ENCODE data around the gene ERI3. TPM values are rescaled to one million over a fixed set of nuclear protein-coding genes. Genes with fewer than 3 reads are reported as not detected.
A peak's percentile ranks its signal among the peaks of the same experiment; 100 is the strongest.

ERI3 gene
- total RNA-seq, 1 donor from 2014 or later = 29.6 TPM

- DNase-seq (ENCODE audit: low spot score) = no peak
Measured at GRCh38 chr1:44283524-44284173, 71.4 kb downstream of the ERI3 start.

DNA sequence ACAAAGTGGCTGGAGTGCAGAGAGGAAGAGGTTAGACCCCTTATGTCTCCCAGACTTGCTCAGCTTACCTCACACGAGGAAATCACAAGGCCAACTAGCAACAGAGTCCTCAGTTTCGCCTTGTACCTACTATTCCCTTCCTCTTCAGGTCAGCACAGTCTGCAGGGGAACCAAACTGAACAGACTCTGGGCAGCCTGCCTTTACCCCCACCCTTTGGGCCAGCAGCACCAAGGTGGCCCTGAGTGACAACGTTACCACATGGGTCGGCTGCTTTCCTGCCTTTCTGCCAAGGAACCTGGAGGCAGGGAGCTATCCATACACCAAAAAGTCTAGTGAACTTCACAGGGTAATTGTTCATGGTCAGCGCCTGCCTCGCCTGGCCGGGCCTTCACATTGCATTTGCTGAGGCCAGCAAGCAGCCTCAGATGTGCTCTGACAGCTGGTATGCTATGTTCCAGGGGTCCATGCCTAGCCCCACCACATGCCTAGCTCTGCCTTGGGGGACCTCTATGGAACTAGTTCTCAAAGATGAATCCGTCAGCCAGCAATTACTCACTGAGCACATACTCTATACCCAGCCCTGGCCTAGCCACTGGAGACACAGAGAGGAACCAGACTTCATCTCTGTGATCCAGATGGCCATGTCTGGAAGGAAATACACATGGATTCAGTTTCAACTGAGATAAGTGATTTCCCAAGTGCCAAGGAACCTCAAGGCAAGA is 72.2 kb downstream of the ERI3 start:
- DNase-seq (ENCODE audit: low spot score) = no peak

GRCh38 chr1:44281962-44282703 is 72.9 kb downstream of the ERI3 start:
- no peak for DNase-seq (ENCODE audit: low spot score)

DNA sequence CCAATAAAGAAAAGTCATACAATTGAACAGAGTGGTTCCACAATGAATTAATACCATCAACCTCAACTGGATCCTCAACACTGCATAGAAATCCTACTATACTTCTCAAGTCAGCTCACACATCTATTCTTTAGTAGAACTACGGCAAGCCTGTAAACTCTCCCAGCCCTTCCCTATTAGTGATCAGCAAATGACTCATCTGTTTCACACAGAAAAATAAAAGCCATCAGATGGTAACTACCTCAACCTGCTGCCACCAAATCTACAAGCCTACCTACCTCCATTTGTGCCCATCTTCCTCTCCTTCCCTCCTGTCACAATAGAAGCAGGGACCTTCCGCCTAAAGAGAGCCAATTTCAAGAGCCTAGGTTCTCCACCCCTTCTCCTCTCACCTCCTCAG is 78.2 kb downstream of the ERI3 start:
- DNase-seq (ENCODE audit: low spot score) = no peak

DNA sequence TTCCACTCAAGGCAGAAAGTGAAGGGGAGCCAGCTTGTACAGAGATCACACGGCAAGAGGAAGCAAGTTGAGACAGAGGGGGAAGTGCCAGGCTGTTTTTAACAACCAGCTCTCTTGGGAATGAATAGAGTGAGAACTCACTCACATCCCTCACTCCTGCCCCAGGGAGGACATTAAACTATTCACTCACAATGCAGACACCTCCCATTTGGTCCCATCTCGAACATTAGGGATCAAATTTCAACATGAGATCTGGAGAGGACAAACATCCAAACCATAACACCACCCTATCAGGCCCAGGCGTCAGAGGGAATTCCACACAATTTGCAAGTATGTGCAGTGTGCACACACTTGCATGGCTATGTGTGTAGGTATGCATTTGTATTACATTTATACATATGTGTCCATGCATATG is 79.1 kb downstream of the ERI3 start:
- DNase-seq (ENCODE audit: low spot score) = no peak

- no peak for DNase-seq (ENCODE audit: low spot score)
Measured at GRCh38 chr1:44275296-44275962, 79.6 kb downstream of the ERI3 start.

DNA sequence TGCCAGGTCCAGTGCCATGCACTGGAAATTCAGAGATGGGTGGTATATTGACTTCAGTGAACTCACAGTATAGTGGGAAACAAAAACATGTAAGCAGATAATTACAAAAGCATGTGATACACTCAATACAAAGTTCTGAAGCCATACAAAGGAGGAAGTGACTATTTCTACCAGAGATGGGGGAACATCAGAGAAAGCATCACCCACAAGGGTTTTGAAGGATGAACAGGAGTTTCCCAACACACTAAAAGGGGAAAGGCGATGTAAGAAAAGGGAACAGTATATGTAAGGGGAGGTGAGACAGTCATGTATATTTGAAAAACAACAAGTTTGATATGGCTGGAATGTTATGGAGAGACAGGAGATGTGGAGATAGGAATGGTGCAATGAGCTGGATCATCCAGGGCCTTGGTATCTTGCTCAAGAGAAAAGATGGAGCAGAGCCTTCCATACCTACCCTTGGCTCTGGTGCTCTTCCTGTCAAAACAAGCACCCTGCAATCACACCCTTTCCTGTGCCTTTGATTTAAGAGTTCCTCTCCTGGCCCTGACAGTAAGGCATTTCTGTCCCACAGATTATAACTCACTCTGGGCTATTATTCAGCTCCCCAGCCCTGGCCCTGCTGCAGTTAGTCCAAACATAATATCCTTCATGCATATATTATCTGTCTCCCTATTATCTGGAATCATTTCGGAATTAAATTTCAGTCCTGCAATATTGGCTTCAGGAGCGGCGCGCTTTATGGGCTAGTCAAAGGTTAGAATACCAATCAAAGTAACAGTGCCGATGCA is 81.3 kb downstream of the ERI3 start:
- no peak for DNase-seq (ENCODE audit: low spot score)

- DNase-seq (ENCODE audit: low spot score) = no peak
Measured at GRCh38 chr1:44272992-44273391, 82.1 kb downstream of the ERI3 start.

DNA sequence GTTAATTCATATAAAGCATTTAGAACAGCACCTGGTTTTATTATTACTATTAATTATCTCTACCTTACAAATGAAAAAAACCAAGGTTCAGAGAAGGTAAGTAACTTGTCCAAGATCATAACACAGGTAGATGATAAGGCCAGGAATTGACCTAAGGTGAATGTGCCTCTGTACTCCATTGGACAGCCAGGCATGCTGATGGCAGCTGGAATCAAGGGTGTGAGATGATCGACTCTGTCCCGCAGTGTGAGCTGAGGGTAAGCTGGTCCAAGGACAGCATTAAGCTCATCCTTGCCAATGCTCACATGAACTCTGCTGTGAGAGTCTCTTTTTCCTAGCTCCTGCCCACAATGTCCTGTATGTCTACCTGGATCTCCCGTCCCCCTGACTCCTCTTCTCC is 83.4 kb downstream of the ERI3 start:
- DNase-seq (ENCODE audit: low spot score) = no peak

DNA sequence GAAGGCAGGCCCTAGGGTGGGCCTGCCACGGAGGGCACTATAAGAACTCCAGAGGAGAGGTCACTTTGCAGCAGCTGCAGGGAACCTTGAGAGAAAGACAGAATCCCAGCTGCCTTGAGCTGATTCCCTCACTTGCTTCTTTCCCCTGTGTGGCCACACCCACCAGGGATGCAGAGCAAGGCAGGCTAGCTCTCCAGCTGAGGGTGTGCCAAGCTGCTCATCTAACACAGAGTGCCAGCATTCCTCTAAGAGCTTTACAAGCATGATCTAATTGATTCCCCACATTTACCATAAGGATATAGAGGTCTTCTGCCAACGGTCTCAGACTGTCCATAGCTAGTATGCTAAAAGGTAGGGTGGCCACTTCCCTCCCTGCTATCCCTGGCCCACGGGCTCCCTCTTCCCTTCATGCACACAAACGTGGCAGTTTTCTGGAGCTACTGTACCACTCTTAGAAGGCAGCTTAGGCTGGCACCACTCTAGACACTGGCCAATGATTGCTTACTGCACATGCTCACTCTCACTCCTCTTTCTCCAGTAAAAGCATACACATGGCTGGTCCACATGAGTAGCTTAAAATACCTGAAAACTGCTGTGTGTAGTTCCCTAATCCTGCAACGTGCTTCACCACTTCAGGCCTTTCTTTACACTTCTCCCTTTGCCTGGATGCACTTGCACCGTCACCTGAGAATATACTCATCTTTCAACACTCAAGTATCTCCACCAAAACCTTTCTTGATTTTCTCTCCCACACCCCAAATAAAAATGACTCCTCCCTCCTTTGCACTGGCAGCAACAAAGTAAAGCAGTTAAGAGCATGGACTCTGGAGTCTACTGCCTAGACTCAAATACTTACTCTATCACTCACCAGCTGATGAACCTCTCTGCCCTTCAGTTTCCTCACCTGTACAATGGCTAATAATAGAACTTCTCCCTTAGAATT is 84.1 kb downstream of the ERI3 start:
- peak; percentile 54 for DNase-seq (ENCODE audit: low spot score)

GRCh38 chr1:44268054-44268453 is 87.0 kb downstream of the ERI3 start:
- DNase-seq (ENCODE audit: low spot score) = no peak

- no peak for DNase-seq (ENCODE audit: low spot score)
Measured at GRCh38 chr1:44267438-44267837, 87.6 kb downstream of the ERI3 start.

GRCh38 chr1:44266400-44267344 is 88.4 kb downstream of the ERI3 start:
- DNase-seq (ENCODE audit: low spot score) = no peak

GRCh38 chr1:44265656-44266358 is 89.2 kb downstream of the ERI3 start:
- DNase-seq (ENCODE audit: low spot score) = no peak

- DNase-seq (ENCODE audit: low spot score) = no peak
Measured at GRCh38 chr1:44264451-44264771, 90.6 kb downstream of the ERI3 start.

GRCh38 chr1:44263568-44264450 is 91.2 kb downstream of the ERI3 start:
- DNase-seq (ENCODE audit: low spot score) = no peak

- no peak for DNase-seq (ENCODE audit: low spot score)
Measured at GRCh38 chr1:44262816-44263567, 92.1 kb downstream of the ERI3 start.
